T47D (cell line): Measurements from ENCODE around the gene FGF19.

Experiments
- DNase-seq, 2 experiments: peaks; one replicate each; pipeline versions ENCODE4 v3.0.0 to v3.0.0-alpha.2; 2011 to 2012; ENCODE audit warnings: low read depth in 1 of 2, low spot score in 1 of 2
- JUND ChIP-seq: IDR thresholded peaks from 2 replicates; pipeline ENCODE4 v1.6.1; 2012; ENCODE audit warnings: low read depth
- in situ Hi-C: cut with HindIII; loops from 2 replicates; pipeline ENCODE4 v1.10.0; 2016; ENCODE audit warnings: low sequenced_read_pairs, low pct_unique_long_range_greater_than_20kb

FGF19 gene, protein sequence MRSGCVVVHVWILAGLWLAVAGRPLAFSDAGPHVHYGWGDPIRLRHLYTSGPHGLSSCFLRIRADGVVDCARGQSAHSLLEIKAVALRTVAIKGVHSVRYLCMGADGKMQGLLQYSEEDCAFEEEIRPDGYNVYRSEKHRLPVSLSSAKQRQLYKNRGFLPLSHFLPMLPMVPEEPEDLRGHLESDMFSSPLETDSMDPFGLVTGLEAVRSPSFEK

DNA sequence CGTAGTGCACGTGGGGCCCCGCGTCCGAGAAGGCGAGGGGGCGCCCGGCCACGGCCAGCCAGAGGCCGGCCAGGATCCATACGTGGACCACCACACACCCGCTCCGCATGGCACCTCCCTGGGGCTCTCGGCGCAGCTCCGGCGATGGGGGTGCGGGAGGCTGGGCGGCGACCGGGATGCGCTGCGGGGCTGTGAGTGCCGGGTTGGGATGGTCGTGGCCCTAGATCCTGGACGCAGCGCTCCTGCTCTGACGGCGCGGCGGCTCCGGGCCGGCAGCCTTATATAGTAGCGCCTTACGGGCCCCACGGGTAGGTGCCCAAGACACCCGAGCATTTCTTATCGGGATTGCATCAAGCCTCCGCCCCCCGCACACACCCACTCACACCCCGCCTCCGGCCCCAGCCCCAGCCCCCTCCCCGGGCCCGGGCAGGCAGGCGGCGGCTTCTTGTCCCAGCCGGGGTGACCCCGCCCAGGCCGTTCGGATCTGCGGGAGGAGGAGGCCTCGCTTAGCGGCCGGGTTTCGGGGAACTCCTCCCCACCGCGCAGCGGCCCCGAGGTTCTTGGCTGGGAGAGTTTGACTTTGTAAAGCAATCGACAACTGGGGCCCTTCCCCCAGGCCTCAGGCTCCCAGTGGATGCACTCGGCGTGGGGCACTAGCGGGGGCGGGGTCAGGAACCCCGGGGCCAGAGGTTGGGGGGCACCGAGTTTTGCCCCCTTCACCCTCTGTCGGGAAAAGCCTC lies at the start of gene FGF19:
TSS of gene FGF19 (minus strand) at position 255 of the 740 bp plus-strand sequence. CDS start at position 109, 146 bp downstream.
- no peak for TF ChIP-seq JUND
- in situ Hi-C loops: no loop called here
- DNase-seq: no peak

DNA sequence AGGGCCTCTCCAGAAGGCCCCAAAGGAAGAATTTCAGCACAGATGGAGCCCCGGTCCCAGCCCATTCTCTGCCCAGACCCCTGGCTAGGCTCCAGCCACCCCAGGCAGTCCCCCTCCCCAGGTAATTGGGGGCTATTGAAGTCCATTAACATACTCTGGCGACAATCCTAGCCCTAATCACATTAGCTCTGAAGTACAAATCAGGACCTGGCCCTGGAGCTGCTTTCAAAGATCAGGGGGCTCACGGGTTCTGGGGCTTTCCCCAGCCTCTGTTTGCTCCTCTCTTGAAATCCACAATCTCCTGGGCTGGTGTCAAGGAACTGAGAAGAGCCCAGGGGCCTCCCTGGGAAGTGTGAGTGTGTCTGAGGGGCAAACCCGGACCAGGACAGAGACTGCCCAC lies 49.1 kb upstream of the FGF19 start:
- in situ Hi-C loops: no loop called here
- no peak for DNase-seq
- TF ChIP-seq JUND: no peak

DNA sequence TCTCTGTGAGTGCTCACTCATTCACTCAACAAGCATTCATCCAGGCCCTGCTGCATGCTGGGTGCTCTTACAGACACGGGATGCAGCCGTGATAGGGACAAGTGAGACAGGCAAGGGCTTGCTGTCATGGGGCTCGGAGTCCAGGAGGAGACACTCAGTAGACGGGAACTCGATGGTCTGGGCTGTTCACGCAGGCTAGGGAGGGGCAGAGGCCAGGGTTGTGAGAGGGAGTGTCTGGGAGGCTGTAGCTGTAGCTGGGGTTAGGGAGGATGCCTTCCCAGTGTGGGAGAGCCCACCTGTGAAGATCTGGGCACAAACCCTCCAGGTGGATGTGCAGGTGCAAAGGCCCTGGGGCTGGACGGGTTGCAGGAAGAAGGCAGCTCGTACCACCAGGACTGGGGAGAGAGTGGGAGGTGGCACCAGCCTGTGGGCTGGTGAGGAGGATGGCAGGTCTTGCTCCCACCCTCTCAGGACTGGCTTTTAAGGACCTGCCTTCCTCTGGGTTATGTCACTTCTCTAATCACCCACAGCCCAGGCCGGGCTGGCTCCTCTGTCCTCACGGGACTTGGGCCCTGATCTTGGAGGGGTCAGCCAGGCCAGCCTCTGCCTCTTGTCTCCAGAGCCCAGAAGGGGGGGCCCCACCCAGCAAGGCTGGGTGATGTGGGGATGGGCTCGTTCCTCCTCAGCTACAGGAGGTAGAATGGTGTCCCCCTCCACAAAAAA lies 47.2 kb upstream of the FGF19 start:
- no peak for TF ChIP-seq JUND
- DNase-seq: no peak
- in situ Hi-C loops: no loop called here

DNA sequence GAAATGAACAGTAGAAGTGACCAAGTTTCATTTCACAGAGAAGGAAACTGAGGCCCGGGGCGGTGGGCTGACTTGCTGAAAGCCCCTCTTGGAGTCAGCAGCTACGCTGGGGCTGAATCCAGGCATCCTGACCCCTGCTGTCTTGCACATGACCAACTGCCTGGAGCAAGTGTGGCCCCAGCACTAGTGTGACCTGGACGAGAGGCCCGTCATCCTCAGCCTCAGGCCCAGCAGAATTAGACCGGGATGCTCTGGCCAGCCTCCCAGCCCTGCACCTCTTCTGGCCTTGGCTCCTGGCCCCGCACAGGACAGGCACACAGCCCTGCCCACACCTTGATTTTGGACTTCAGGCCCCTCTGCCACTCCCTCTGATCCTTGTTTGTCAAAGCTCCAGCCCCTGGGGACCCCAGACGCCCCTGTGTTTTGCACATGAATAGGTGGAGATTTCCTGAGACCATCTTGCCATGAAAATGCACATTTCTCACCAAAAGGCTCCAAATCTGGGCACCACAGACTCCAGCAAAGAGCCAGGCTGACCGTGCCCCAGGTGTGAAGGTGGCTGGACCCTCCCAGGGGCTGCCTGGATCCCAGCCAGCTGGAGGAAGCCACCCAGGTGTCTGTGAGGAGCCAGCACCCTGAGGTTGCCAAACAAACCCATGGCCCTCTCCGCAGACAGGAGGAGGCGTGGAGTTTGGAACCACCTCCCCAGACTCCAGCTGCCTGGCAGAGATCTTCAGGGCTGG lies 46.5 kb upstream of the FGF19 start:
- no peak for TF ChIP-seq JUND
- DNase-seq: no peak
- in situ Hi-C loops: no loop called here

DNA sequence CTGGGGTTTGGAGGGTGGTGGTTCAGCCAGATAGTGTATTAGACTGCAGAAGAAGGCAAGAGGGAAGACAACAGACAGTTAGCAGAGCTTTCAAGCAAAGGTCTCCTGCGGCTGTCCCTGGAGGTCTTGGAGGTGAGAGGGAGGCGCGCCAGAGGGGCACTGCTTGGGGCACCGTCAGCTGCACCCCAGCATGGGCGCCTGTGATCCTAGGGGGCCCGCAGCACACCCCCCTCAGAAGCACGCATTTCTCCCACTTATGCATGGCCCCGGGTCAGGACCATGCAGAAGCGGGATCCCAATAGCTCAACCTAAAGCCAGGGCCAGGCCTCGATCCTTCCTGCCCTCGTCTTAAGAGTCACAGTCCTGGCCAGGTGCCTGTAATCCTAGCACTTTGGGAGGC lies 44.8 kb upstream of the FGF19 start:
- no peak for DNase-seq
- in situ Hi-C loops: no loop called here
- no peak for TF ChIP-seq JUND

DNA sequence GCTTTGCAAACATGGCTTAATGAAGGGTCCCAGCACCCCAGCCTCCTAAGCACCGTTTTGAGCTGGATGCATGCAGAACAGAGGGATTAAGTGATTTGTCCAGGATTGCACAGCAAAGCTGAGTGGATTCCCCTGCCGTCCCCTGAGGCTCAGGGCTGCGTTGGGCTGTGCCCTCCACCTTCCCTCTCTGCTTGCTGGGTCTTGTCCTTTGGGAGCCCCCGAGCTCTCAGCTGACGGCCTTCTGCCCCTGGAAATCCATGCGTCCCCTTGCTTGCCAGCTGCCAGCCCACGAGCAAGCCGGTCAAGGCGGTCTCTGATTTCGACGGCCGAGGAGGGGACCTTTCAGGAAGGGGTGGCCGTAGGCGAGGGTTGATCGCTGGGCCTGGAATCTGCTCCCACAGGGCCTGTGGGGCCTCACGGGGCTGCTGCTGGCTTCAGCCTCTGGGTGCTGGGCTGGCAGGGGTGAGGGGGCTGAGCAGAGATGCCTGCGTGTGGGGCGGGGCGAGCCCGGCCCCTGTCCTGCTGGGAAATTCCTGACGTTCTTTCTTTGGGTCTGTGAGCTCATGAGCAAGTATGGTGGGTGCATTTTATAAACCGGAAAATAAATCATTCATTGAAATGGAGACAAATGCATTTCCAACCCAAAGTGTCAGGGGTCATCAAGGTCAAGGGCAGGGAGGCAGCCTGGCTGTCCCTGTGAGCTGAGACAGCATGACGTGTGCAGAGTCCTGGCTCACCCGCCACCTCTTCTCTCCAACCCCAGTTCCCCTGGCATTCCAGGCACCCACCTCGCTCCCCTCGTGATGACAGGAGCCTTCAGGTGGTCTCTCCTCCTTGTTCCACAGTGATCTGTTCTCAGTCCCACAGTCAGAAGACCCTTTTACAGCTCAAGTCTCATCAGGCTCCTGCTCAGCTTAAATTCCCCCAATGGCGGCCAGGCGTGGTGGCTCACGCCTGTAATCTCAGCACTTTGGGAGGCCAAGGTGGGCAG lies 43.2 kb upstream of the FGF19 start:
- in situ Hi-C loops: no loop called here
- no peak for DNase-seq
- no peak for TF ChIP-seq JUND

DNA sequence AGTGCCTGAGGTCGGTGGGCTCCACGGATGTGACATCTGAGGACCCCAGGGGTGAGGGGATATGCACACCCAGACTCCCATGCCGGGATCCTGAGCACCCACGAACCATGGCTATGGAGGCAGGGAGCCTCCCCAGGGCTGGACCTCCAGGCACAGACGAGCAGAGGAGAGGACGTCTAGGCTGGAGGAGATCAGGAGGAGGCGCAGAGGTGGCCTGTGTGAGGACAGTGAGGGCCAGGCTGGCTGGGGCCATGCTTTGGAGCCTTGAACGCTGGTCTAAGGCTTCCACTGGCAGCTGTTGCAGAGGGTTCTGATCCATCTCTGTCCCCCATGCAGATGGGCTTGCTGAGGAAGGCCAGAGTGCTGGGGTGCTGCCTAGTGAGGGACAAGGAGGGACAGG lies 42.3 kb upstream of the FGF19 start:
- no peak for DNase-seq
- TF ChIP-seq JUND: no peak
- in situ Hi-C loops: no loop called here

DNA sequence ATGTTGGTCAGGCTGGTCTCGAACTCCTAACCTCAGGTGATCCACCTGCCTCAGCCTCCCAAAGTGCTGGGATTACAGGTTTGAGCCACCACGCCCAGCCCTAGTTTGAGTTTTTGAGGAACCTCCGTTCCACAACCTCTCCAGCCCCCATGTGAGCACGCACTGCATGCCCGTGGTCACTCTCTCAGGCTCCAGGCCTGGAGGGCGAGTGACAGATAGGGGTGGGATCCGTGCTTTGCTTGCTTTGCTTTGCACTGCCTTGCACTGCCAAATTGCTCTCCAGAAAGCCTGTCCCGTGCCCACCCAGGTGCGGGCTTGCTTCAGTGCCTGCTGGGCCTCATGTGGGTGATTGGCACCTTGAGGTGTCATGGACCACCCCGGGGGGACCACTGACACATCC lies 41.4 kb upstream of the FGF19 start:
- in situ Hi-C loops: no loop called here
- no peak for DNase-seq
- TF ChIP-seq JUND: no peak

DNA sequence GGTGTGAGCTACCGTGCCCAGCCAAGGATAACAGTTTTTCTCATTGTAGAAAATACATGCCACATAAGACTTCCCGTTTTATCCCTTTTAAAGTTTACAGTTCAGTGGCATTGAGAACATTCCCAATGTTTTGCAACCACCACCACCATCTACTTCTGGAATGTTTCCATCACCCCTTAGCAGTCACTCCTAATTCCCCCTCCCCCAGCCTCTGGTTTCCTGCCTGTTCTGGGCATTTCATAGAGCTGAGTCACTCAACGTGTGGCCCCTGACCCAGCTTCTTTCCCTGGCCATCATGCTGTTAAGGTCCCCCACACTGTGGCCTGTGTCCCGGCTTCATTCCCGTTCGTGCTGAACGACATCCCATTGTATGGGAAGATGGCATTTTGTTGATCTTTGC lies 40.6 kb upstream of the FGF19 start:
- in situ Hi-C loops: no loop called here
- TF ChIP-seq JUND: no peak
- DNase-seq: no peak

DNA sequence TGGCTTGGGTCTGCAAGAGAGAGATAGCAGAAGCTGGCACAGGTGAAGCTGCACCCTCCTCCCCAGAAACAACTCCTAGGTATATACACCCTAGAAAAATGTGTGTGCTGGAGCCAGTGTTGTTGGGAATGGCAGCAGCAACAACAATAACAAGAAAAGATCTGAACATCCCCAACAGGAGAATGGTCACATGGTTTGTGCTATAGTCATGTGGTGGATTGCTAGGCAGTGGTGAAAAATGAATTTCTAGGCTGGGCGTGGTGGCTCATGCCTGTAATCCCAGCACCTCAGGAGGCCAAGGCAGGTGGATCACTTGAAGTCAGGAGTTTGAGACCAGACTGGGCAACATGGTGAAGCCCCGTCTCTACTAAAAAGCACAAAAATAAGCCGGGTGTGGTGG lies 31.0 kb upstream of the FGF19 start:
- DNase-seq: no peak
- no peak for TF ChIP-seq JUND
- in situ Hi-C loops: no loop called here

DNA sequence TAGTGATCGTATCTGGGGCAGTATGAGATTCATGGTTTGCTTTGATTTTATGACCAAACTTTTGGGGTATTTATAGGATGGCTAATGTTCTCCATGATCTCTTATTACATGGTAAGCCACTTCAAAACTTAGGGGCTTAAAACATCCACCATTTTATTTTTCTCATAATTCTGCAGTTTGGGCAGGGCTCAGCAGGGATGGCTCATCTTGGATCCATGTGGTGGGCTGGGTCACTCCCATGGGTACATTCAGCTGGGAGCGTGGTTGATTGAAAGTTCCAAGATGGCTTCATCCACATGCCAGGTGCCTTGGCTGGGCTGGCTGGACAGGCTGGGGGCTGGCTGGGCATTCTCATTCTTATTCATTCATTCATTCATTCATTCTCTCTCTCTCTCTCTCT lies 30.5 kb upstream of the FGF19 start:
- DNase-seq: no peak
- no peak for TF ChIP-seq JUND
- in situ Hi-C loops: no loop called here

DNA sequence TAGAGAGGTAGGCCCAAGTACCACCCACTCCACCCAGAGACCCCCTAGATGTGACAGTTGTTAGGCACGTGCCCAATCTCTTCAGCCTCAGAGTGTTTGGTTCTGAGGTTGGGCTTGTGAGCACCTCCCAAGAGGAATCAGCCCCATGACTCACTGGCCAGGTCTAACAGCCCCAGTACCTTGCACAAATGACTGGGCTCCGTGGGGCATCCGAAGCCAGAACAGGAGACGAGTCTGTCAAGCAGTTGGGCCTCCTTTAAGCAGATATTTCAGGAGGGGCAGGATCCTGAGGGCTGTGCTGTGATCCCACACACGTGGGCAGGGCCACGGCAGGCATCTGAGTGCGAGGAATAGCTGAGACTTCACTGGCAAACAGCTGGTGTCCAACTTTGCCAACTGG lies 29.1 kb upstream of the FGF19 start:
- in situ Hi-C loops: no loop called here
- DNase-seq: no peak
- no peak for TF ChIP-seq JUND
